GM12891 (cell line): ENCODE results near the gene TIMD4.

Experiments
- PAX5 ChIP-seq: IDR thresholded peaks from 2 replicates; pipeline ENCODE4 v1.6.1; 2011; ENCODE audit warnings: low read length, moderate library complexity, mild to moderate bottlenecking; ENCODE audit not compliant: insufficient read depth, severe bottlenecking
- POLR2A ChIP-seq: IDR thresholded peaks from 2 replicates; pipeline ENCODE4 v1.6.1; 2011; ENCODE audit warnings: low read depth, low read length, control low read depth
- POLR2AphosphoS5 ChIP-seq: IDR thresholded peaks from 2 replicates; pipeline ENCODE4 v1.6.1; 2011; ENCODE audit warnings: low read depth, low read length, control low read depth
- TAF1 ChIP-seq: IDR thresholded peaks from 2 replicates; pipeline ENCODE4 v1.6.1; 2011; ENCODE audit warnings: low read depth, low read length, control low read depth

DNA sequence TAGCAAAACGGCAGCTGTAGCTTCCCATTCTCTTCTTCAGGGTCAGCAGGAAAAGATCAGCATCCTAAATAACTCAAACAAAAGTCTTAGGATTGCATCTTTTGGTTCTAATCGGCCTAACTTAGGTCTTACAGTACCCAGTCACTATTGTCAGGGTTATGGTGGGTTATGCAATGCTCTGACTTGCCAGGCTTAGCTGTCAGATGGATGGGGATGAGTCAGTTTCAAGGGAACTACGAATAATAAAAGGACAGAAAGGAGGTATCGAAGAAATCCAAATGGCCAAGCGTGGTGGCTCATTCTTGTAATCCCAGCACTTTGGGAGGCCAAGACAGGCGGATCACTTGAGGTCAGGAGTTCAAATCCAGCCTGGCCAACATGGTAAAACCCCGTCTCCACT, 66.5 kb downstream of the TIMD4 start:
- TF ChIP-seq POLR2AphosphoS5 = no peak
- no peak for TF ChIP-seq TAF1
- TF ChIP-seq POLR2A = no peak
- no peak for TF ChIP-seq PAX5
